ENCODE data around the gene PSMG4. TPM values are rescaled to one million over a fixed set of nuclear protein-coding genes. Genes with fewer than 3 reads are reported as not detected.

The PSMG4 gene
- total and polyA plus RNA-seq, 10 of the 15 experiments (the other 5 are each of a cell fraction or from before 2014, with no cell fraction given) = 7.1 to 62.6 (median 29.8) TPM

DNA sequence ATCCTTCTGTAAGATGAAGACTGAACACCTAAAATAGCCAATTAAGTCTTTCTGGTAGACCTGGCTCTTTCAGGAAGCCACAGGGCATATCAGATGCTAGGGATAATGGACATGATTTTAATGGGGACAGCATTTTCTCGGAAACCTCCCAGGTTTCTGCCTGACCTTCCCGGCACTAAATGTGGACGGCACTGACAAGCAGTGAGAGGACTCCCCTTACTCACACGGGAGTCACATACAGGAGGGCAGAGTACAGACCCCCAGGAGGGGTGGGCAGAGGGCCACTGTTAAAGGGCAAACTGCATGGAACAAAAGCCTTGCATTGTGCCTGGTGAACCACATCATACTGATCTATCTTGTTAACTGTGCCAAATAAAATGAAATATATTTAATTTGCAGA lies 19.9 kb downstream of the PSMG4 start (continued):
- TF ChIP-seq, protein P1, sequence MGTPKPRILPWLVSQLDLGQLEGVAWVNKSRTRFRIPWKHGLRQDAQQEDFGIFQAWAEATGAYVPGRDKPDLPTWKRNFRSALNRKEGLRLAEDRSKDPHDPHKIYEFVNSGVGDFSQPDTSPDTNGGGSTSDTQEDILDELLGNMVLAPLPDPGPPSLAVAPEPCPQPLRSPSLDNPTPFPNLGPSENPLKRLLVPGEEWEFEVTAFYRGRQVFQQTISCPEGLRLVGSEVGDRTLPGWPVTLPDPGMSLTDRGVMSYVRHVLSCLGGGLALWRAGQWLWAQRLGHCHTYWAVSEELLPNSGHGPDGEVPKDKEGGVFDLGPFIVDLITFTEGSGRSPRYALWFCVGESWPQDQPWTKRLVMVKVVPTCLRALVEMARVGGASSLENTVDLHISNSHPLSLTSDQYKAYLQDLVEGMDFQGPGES (IDR thresholded peaks at IDR 0.05) = no peak
- TF ChIP-seq MEF2A (IDR thresholded peaks at IDR 0.05; ENCODE audit: insufficient read depth, low read depth, low read length) = no peak
- no peak for TF ChIP-seq PAX8 (IDR thresholded peaks at IDR 0.05)
- no peak for TF ChIP-seq ZNF24 (IDR thresholded peaks at IDR 0.05)
- TF ChIP-seq ZBED1 (IDR thresholded peaks at IDR 0.05; ENCODE audit: borderline replicate concordance) = no peak

DNA sequence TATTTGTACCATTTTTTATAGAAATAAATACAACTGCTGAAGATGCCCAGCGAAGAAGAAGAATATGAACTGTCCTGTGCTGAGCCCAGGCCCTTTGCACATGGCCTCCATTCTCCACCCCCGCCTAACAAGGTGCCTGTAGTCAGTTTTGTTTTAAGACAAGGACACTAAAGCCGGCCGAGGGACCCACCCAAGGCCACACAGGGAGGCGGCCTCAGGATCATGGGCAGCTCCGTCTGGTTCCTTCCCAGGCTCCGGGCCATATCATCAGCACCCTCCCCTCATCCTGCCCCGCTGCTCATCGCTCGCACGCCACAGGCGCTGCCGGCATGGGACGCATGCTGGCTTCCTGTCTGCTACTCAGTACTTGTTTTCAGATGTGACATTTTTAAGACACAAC lies 21.3 kb downstream of the PSMG4 start:
- Histone ChIP-seq H3K4me3 (no peak overlapping the region), H3K9me3 (replicated peaks; ENCODE audit: control insufficient read depth, insufficient read depth, low read length) (no peaks in the 10 kb centered on the region), H3K4me1 (ENCODE audit: control insufficient read depth, insufficient read depth, low read length) (no peaks in the 10 kb centered on the region), H3K27me3 (replicated peaks in 1 of 2; ENCODE audit: control insufficient read depth in 2 of 2, insufficient read depth in 2 of 2, low read length in 1 of 2) (no peaks in the 10 kb centered on the region), H3K27ac (ENCODE audit: control insufficient read depth, insufficient read depth) (no peak overlapping the region), H3K9ac (ENCODE audit: control insufficient read depth, insufficient read depth, low read length) (no peak overlapping the region), H4K20me1 (ENCODE audit: control insufficient read depth, insufficient read depth) (no peaks in the 10 kb centered on the region), H2AFZ (ENCODE audit: control insufficient read depth, low read depth, low read length) (no peak overlapping the region), H3K36me3 (ENCODE audit: control insufficient read depth in 2 of 2, insufficient read depth in 2 of 2, low read length in 1 of 2) (no peaks in the 10 kb centered on the region; a peak in 1 of 4 replicates), H3K4me2 (ENCODE audit: control insufficient read depth, insufficient read depth) (no peak overlapping the region), H3K79me2 (ENCODE audit: control insufficient read depth, insufficient read depth, low read length) (no peaks in the 10 kb centered on the region)
- in situ Hi-C loops (cut with MboI) = loop anchor here (5.0 kb wide), 1 partner anchor 452 kb away; no protein-coding TSS in a partner anchor
- ChIA-PET POLR2A (no interaction called here), RAD21 (ENCODE audit: unreplicated experiment) (interaction anchor here (0.9 to 4.3 kb wide), 11 partner anchors 12 to 698 kb away, joined by 3 to 55 read pairs (median 4); no protein-coding TSS in a partner anchor), SMC1A (ENCODE audit: uncharacterized antibody, unreplicated experiment) (interaction anchor here (0.8 to 4.4 kb wide), 17 partner anchors 11 to 699 kb away, joined by 3 to 51 read pairs (median 4); no protein-coding TSS in a partner anchor), CTCF (interaction anchor here (0.6 to 3.5 kb wide), 16 partner anchors 8 to 452 kb away, joined by 3 to 39 read pairs (median 4); no protein-coding TSS in a partner anchor)
- no TSS peak for BruUV-seq (replicated peaks)
- intact Hi-C loops (cut with micrococcal nuclease; ENCODE audit: unreplicated experiment) = no loop called here
- DNase-seq (ENCODE audit: low read depth, low spot score) = no peak
- TF ChIP-seq SIX5 (IDR thresholded peaks at IDR 0.05; ENCODE audit: low read depth, low read length, severe bottlenecking) (no peak), MTA2 (IDR thresholded peaks at IDR 0.05; ENCODE audit: low read depth) (no peak), NFYA (IDR thresholded peaks at IDR 0.05; ENCODE audit: borderline replicate concordance, low read depth, low read length) (no peak), POLR2AphosphoS2 (IDR thresholded peaks at IDR 0.05; ENCODE audit: low read depth, low read length) (no peak), JUND (IDR thresholded peaks at IDR 0.05; ENCODE audit: low read depth, low read length) (no peak)
- TF ChIP-seq, protein P2, sequence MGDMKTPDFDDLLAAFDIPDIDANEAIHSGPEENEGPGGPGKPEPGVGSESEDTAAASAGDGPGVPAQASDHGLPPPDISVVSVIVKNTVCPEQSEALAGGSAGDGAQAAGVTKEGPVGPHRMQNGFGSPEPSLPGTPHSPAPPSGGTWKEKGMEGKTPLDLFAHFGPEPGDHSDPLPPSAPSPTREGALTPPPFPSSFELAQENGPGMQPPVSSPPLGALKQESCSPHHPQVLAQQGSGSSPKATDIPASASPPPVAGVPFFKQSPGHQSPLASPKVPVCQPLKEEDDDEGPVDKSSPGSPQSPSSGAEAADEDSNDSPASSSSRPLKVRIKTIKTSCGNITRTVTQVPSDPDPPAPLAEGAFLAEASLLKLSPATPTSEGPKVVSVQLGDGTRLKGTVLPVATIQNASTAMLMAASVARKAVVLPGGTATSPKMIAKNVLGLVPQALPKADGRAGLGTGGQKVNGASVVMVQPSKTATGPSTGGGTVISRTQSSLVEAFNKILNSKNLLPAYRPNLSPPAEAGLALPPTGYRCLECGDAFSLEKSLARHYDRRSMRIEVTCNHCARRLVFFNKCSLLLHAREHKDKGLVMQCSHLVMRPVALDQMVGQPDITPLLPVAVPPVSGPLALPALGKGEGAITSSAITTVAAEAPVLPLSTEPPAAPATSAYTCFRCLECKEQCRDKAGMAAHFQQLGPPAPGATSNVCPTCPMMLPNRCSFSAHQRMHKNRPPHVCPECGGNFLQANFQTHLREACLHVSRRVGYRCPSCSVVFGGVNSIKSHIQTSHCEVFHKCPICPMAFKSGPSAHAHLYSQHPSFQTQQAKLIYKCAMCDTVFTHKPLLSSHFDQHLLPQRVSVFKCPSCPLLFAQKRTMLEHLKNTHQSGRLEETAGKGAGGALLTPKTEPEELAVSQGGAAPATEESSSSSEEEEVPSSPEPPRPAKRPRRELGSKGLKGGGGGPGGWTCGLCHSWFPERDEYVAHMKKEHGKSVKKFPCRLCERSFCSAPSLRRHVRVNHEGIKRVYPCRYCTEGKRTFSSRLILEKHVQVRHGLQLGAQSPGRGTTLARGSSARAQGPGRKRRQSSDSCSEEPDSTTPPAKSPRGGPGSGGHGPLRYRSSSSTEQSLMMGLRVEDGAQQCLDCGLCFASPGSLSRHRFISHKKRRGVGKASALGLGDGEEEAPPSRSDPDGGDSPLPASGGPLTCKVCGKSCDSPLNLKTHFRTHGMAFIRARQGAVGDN (IDR thresholded peaks at IDR 0.05) = no peak
- FAIRE-seq = no peak
- ATAC-seq = no peak
- WGBS (ENCODE audit: insufficient coverage, insufficient replicate concordance, low lambda C conversion rate, missing lambda C conversion rate) = 82% methylated on average over 14 of the region's 14 CpGs

All from GM12878 (cell line).